Activated CD4-positive, alpha-beta T cell treated with anti-CD3 and anti-CD28 coated beads, Interleukin-2, amount 10 ng/mL, durations not matched to agents 24 days and 14 days (primary cell): ENCODE measurements around the gene ZNF362. TPM values are rescaled to one million over a fixed set of nuclear protein-coding genes. Genes with fewer than 3 reads are reported as not detected.
A peak's percentile ranks its signal among the peaks of the same experiment; 100 is the strongest.

Experiments used
- DNase-seq: peaks from one replicate; pipeline ENCODE4 v3.0.0; 2022
- H3K27ac Mint-ChIP-seq: one replicate; pipeline ENCODE4 v1.8.0; 2022; ENCODE audit warnings: mild to moderate bottlenecking, mixed read lengths
- H3K27me3 Mint-ChIP-seq: one replicate; pipeline ENCODE4 v1.8.0; 2022; ENCODE audit warnings: mixed read lengths
- H3K36me3 Mint-ChIP-seq: one replicate; pipeline ENCODE4 v1.8.0; 2022; ENCODE audit warnings: low read depth, mild to moderate bottlenecking, mixed read lengths
- H3K4me1 Mint-ChIP-seq: one replicate; pipeline ENCODE4 v1.8.0; 2021; ENCODE audit warnings: mixed read lengths
- H3K4me3 Mint-ChIP-seq: one replicate; pipeline ENCODE4 v1.8.0; 2022; ENCODE audit warnings: mild to moderate bottlenecking, moderate library complexity, mixed read lengths
- H3K9me3 Mint-ChIP-seq: one replicate; pipeline ENCODE4 v1.8.0; 2021; ENCODE audit warnings: mixed read lengths
- intact Hi-C: fragments of 100-400 bp; cut with micrococcal nuclease; formaldehyde crosslinking; loops from one replicate; pipeline ENCODE4 v1.15.1; 2023
- total RNA-seq: library from RNA; stranded (reverse); gene quantifications from 2 replicates; pipeline ENCODE4 v1.2.3, GENCODE V29; 2022

The ZNF362 gene
- total RNA-seq, 1 donor from 2014 or later = 13.3 TPM

GRCh38 chr1:33330906-33331305, 74.6 kb downstream of the ZNF362 start:
- intact Hi-C loops = no loop called here
- no peaks in the 10 kb centered on the region for H3K27me3 Mint-ChIP-seq
- H3K27ac Mint-ChIP-seq = no peak overlapping the region
- H3K4me3 Mint-ChIP-seq = no peak overlapping the region
- DNase-seq = no peak
- peaks cover 10% of the 10 kb centered on the region for H3K4me1 Mint-ChIP-seq
- H3K9me3 Mint-ChIP-seq = no peaks in the 10 kb centered on the region
- peaks cover 53% of the 10 kb centered on the region for H3K36me3 Mint-ChIP-seq

GRCh38 chr1:33331444-33332356, 75.4 kb downstream of the ZNF362 start:
- Mint-ChIP-seq H3K4me3 (no peak overlapping the region), H3K27me3 (no peaks in the 10 kb centered on the region), H3K36me3 (peaks cover 50% of the 10 kb centered on the region), H3K27ac (peak overlapping the region; percentile 34), H3K4me1 (peaks cover 11% of the 10 kb centered on the region), H3K9me3 (no peaks in the 10 kb centered on the region)
- intact Hi-C loops = no loop called here
- DNase-seq = no peak

GRCh38 chr1:33332357-33332789, 76.1 kb downstream of the ZNF362 start:
- H3K9me3 Mint-ChIP-seq = no peaks in the 10 kb centered on the region
- peaks cover 11% of the 10 kb centered on the region for H3K4me1 Mint-ChIP-seq
- H3K4me3 Mint-ChIP-seq = no peak overlapping the region
- H3K36me3 Mint-ChIP-seq = peaks cover 48% of the 10 kb centered on the region
- intact Hi-C loops = no loop called here
- H3K27ac Mint-ChIP-seq = peak overlapping the region; percentile 34
- DNase-seq = no peak
- H3K27me3 Mint-ChIP-seq = no peaks in the 10 kb centered on the region

GRCh38 chr1:33332881-33333280, 76.6 kb downstream of the ZNF362 start:
- Mint-ChIP-seq H3K4me3 (no peak overlapping the region), H3K9me3 (no peaks in the 10 kb centered on the region), H3K27me3 (no peaks in the 10 kb centered on the region), H3K36me3 (peaks cover 45% of the 10 kb centered on the region), H3K27ac (no peak overlapping the region), H3K4me1 (peaks cover 12% of the 10 kb centered on the region)
- DNase-seq = no peak
- intact Hi-C loops = no loop called here

GRCh38 chr1:33334081-33334552, 77.8 kb downstream of the ZNF362 start:
- Mint-ChIP-seq H3K27me3 (no peaks in the 10 kb centered on the region), H3K4me3 (no peak overlapping the region), H3K4me1 (peaks cover 14% of the 10 kb centered on the region), H3K9me3 (no peaks in the 10 kb centered on the region), H3K27ac (no peak overlapping the region), H3K36me3 (peaks cover 35% of the 10 kb centered on the region)
- no peak for DNase-seq
- intact Hi-C loops = no loop called here

GRCh38 chr1:33335020-33335419, 78.7 kb downstream of the ZNF362 start:
- DNase-seq = no peak
- H3K27ac Mint-ChIP-seq = peak overlapping the region; percentile 46
- H3K9me3 Mint-ChIP-seq = no peaks in the 10 kb centered on the region
- H3K4me1 Mint-ChIP-seq = peaks cover 16% of the 10 kb centered on the region
- no peak overlapping the region for H3K4me3 Mint-ChIP-seq
- H3K27me3 Mint-ChIP-seq = no peaks in the 10 kb centered on the region
- intact Hi-C loops = no loop called here
- H3K36me3 Mint-ChIP-seq = peaks cover 26% of the 10 kb centered on the region

- Mint-ChIP-seq H3K27ac (no peak overlapping the region), H3K4me1 (peaks cover 20% of the 10 kb centered on the region), H3K4me3 (no peak overlapping the region), H3K9me3 (no peaks in the 10 kb centered on the region), H3K36me3 (peaks cover 22% of the 10 kb centered on the region), H3K27me3 (no peaks in the 10 kb centered on the region)
- DNase-seq = no peak
- intact Hi-C loops = no loop called here
Observed at GRCh38 chr1:33336580-33336979, 80.3 kb downstream of the ZNF362 start.

GRCh38 chr1:33337441-33337840, 81.1 kb downstream of the ZNF362 start:
- no peaks in the 10 kb centered on the region for H3K27me3 Mint-ChIP-seq
- H3K27ac Mint-ChIP-seq = no peak overlapping the region
- H3K36me3 Mint-ChIP-seq = peaks cover 18% of the 10 kb centered on the region
- intact Hi-C loops = no loop called here
- DNase-seq = no peak
- H3K4me3 Mint-ChIP-seq = no peak overlapping the region
- no peaks in the 10 kb centered on the region for H3K9me3 Mint-ChIP-seq
- H3K4me1 Mint-ChIP-seq = peaks cover 20% of the 10 kb centered on the region

GRCh38 chr1:33338048-33338439, 81.8 kb downstream of the ZNF362 start:
- intact Hi-C loops = no loop called here
- Mint-ChIP-seq H3K36me3 (peaks cover 16% of the 10 kb centered on the region), H3K4me3 (no peak overlapping the region), H3K9me3 (no peaks in the 10 kb centered on the region), H3K4me1 (peaks cover 24% of the 10 kb centered on the region), H3K27me3 (no peaks in the 10 kb centered on the region), H3K27ac (no peak overlapping the region)
- no peak for DNase-seq

GRCh38 chr1:33338440-33339211, 82.3 kb downstream of the ZNF362 start:
- Mint-ChIP-seq H3K27me3 (no peaks in the 10 kb centered on the region), H3K4me1 (peaks cover 24% of the 10 kb centered on the region), H3K9me3 (no peaks in the 10 kb centered on the region), H3K27ac (no peak overlapping the region), H3K36me3 (peaks cover 14% of the 10 kb centered on the region), H3K4me3 (no peak overlapping the region)
- intact Hi-C loops = no loop called here
- no peak for DNase-seq

GRCh38 chr1:33339413-33339812, 83.1 kb downstream of the ZNF362 start:
- intact Hi-C loops = no loop called here
- no peaks in the 10 kb centered on the region for H3K9me3 Mint-ChIP-seq
- H3K27me3 Mint-ChIP-seq = no peaks in the 10 kb centered on the region
- H3K27ac Mint-ChIP-seq = no peak overlapping the region
- H3K4me1 Mint-ChIP-seq = peaks cover 25% of the 10 kb centered on the region
- H3K4me3 Mint-ChIP-seq = no peak overlapping the region
- H3K36me3 Mint-ChIP-seq = peaks cover 19% of the 10 kb centered on the region
- no peak for DNase-seq

GRCh38 chr1:33341190-33341589, 84.9 kb downstream of the ZNF362 start:
- no peak overlapping the region for H3K4me3 Mint-ChIP-seq
- H3K9me3 Mint-ChIP-seq = no peaks in the 10 kb centered on the region
- intact Hi-C loops = no loop called here
- H3K4me1 Mint-ChIP-seq = peaks cover 22% of the 10 kb centered on the region
- peaks cover 21% of the 10 kb centered on the region for H3K36me3 Mint-ChIP-seq
- no peak for DNase-seq
- H3K27me3 Mint-ChIP-seq = no peaks in the 10 kb centered on the region
- H3K27ac Mint-ChIP-seq = peak overlapping the region; percentile 58

- Mint-ChIP-seq H3K27me3 (no peaks in the 10 kb centered on the region), H3K36me3 (peaks cover 31% of the 10 kb centered on the region), H3K27ac (no peak overlapping the region), H3K4me1 (peaks cover 31% of the 10 kb centered on the region), H3K9me3 (no peaks in the 10 kb centered on the region), H3K4me3 (no peak overlapping the region)
- DNase-seq = no peak
- intact Hi-C loops = no loop called here
Observed at GRCh38 chr1:33342041-33342723, 85.9 kb downstream of the ZNF362 start.

GRCh38 chr1:33343539-33343938, 87.2 kb downstream of the ZNF362 start:
- Mint-ChIP-seq H3K4me3 (no peak overlapping the region), H3K9me3 (no peaks in the 10 kb centered on the region), H3K27ac (no peak overlapping the region), H3K4me1 (peaks cover 37% of the 10 kb centered on the region), H3K27me3 (no peaks in the 10 kb centered on the region), H3K36me3 (peaks cover 37% of the 10 kb centered on the region)
- intact Hi-C loops = no loop called here
- DNase-seq = no peak
